ENCODE data around the gene PTPN4. TPM values are rescaled to one million over a fixed set of nuclear protein-coding genes. Genes with fewer than 3 reads are reported as not detected.
"Not testable (repeated sequence)": the region's sequence is repeated elsewhere in the genome, so short reads cannot be mapped to it uniquely, and the experiment has no call there.

Gene PTPN4
- total RNA-seq, 2 experiments from 2014 or later: 49.3 to 50.6 TPM

DNA sequence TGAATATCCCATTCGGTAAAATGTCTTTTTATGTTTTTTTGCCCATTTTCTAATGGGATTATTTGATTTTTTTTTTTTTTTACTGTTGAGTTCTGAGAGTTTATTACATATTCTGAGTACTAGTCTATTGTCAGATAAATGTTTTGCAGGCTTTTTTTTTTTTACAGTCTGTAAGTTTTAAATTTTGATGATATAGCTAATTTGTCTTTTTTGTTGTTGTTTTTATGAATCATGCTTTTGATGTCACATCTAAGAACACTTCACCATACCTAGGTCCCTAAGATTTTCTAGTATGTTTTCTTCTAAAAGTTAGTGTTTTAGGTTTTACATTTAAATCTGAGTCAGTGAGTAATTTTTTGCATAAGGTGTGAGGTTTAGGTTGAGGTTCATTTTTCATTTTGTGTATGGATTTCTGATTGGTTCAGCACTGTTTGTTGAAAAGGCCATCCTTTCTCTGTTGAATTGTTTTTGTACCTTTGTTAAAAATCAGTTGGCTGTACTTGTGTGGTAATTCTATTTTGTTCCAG is 40.7 kb downstream of the PTPN4 start:
- intact Hi-C loops (cut with micrococcal nuclease; ENCODE audit: unreplicated experiment): no loop called here
- CTCF ChIA-PET (ENCODE audit: unreplicated experiment): no interaction called here

GRCh38 chr2:119801040-119801439 is 41.3 kb downstream of the PTPN4 start:
- BruUV-seq (replicated peaks): no TSS peak
- intact Hi-C loops (cut with micrococcal nuclease; ENCODE audit: unreplicated experiment): no loop called here
- H3K79me2 ChIP-seq (ENCODE audit: insufficient read depth, low read depth, low read length): peaks cover 18% of the 10 kb centered on the region; the same call in 1 of the 2 replicates

More for the DNA sequence above, 40.7 kb downstream of the PTPN4 start:
- no peaks in the 10 kb centered on the region for H3K4me1 ChIP-seq (ENCODE audit: insufficient read depth, low read length, poor library complexity, severe bottlenecking)
- H3K4me2 ChIP-seq (ENCODE audit: low read length): no peak overlapping the region
- H3K9me2 ChIP-seq (ENCODE audit: insufficient read depth, low read length): no peaks in the 10 kb centered on the region
- H3K36me3 ChIP-seq (ENCODE audit: insufficient read depth, low read length): no peaks in the 10 kb centered on the region
- H4K20me1 ChIP-seq (ENCODE audit: insufficient read depth, low read length): peaks cover 3% of the 10 kb centered on the region; the same call in 1 of the 2 replicates
- peaks cover 18% of the 10 kb centered on the region; the same call in 1 of the 2 replicates for H3K79me2 ChIP-seq (ENCODE audit: insufficient read depth, low read depth, low read length)
- H3K27ac ChIP-seq (ENCODE audit: low read depth, low read length, poor library complexity, severe bottlenecking): no peak overlapping the region
- no peak overlapping the region for H3K4me3 ChIP-seq (ENCODE audit: low read depth, low read length, poor library complexity, severe bottlenecking)
- BruUV-seq (replicated peaks): no TSS peak
- no peak for DNase-seq (ENCODE audit: low spot score)
- H3K9me3 ChIP-seq (ENCODE audit: low read length): 0 out of 2 replicates have a peak, but pooled peaks cover 8% of the 10 kb centered on the region
- POLR2A ChIA-PET: no interaction called here
- H2AFZ ChIP-seq (ENCODE audit: low read length): no peak overlapping the region
- TF ChIP-seq EZH2phosphoT487 (IDR thresholded peaks at IDR 0.05; ENCODE audit: borderline replicate concordance, low read depth, low read length): no peak
- TF ChIP-seq, protein P1, sequence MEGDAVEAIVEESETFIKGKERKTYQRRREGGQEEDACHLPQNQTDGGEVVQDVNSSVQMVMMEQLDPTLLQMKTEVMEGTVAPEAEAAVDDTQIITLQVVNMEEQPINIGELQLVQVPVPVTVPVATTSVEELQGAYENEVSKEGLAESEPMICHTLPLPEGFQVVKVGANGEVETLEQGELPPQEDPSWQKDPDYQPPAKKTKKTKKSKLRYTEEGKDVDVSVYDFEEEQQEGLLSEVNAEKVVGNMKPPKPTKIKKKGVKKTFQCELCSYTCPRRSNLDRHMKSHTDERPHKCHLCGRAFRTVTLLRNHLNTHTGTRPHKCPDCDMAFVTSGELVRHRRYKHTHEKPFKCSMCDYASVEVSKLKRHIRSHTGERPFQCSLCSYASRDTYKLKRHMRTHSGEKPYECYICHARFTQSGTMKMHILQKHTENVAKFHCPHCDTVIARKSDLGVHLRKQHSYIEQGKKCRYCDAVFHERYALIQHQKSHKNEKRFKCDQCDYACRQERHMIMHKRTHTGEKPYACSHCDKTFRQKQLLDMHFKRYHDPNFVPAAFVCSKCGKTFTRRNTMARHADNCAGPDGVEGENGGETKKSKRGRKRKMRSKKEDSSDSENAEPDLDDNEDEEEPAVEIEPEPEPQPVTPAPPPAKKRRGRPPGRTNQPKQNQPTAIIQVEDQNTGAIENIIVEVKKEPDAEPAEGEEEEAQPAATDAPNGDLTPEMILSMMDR (conservative IDR thresholded peaks at IDR 0.05; ENCODE audit: low read length): no peak

GRCh38 chr2:119801989-119802388 is 42.3 kb downstream of the PTPN4 start:
- H3K27ac ChIP-seq (ENCODE audit: low read depth, low read length, poor library complexity, severe bottlenecking); POLR2A ChIA-PET; H3K4me1 ChIP-seq (ENCODE audit: insufficient read depth, low read length, poor library complexity, severe bottlenecking); H4K20me1 ChIP-seq (ENCODE audit: insufficient read depth, low read length); H3K4me2 ChIP-seq (ENCODE audit: low read length); BruUV-seq (replicated peaks); H3K9me3 ChIP-seq (ENCODE audit: low read length); H3K36me3 ChIP-seq (ENCODE audit: insufficient read depth, low read length); H2AFZ ChIP-seq (ENCODE audit: low read length); H3K4me3 ChIP-seq (ENCODE audit: low read depth, low read length, poor library complexity, severe bottlenecking); H3K9me2 ChIP-seq (ENCODE audit: insufficient read depth, low read length); intact Hi-C loops (cut with micrococcal nuclease; ENCODE audit: unreplicated experiment); CTCF ChIA-PET (ENCODE audit: unreplicated experiment); DNase-seq (ENCODE audit: low spot score): not testable (repeated sequence)
- H3K79me2 ChIP-seq (ENCODE audit: insufficient read depth, low read depth, low read length): peaks cover 18% of the 10 kb centered on the region; the same call in 1 of the 2 replicates

More at GRCh38 chr2:119801040-119801439, 41.3 kb downstream of the PTPN4 start:
- H4K20me1 ChIP-seq (ENCODE audit: insufficient read depth, low read length): peaks cover 3% of the 10 kb centered on the region; the same call in 1 of the 2 replicates
- no peak overlapping the region for H3K4me3 ChIP-seq (ENCODE audit: low read depth, low read length, poor library complexity, severe bottlenecking)
- POLR2A ChIA-PET: no interaction called here
- no peak overlapping the region for H3K27ac ChIP-seq (ENCODE audit: low read depth, low read length, poor library complexity, severe bottlenecking)
- H2AFZ ChIP-seq (ENCODE audit: low read length): no peak overlapping the region
- H3K4me1 ChIP-seq (ENCODE audit: insufficient read depth, low read length, poor library complexity, severe bottlenecking): no peaks in the 10 kb centered on the region
- CTCF ChIA-PET (ENCODE audit: unreplicated experiment): no interaction called here
- TF ChIP-seq EZH2phosphoT487 (IDR thresholded peaks at IDR 0.05; ENCODE audit: borderline replicate concordance, low read depth, low read length): no peak
- TF ChIP-seq, protein P1 (conservative IDR thresholded peaks at IDR 0.05; ENCODE audit: low read length): no peak
- no peaks in the 10 kb centered on the region for H3K36me3 ChIP-seq (ENCODE audit: insufficient read depth, low read length)
- no peaks in the 10 kb centered on the region for H3K9me2 ChIP-seq (ENCODE audit: insufficient read depth, low read length)
- 0 out of 2 replicates have a peak, but pooled peaks cover 8% of the 10 kb centered on the region for H3K9me3 ChIP-seq (ENCODE audit: low read length)
- no peak for DNase-seq (ENCODE audit: low spot score)
- H3K4me2 ChIP-seq (ENCODE audit: low read length): no peak overlapping the region

All from OCI-LY7 (cell line).